Endothelial cell of umbilical vein (primary cell): Measurements from ENCODE around the gene COX7A2L.

Experiments
- EZH2 ChIP-seq: IDR thresholded peaks from 2 replicates; pipeline ENCODE4 v1.6.1; 2012; ENCODE audit warnings: borderline replicate concordance, low read depth, mild to moderate bottlenecking, moderate library complexity, low read length, inconsistent platforms; ENCODE audit not compliant: severe bottlenecking
- JUN ChIP-seq: IDR thresholded peaks from 2 replicates; pipeline ENCODE4 v1.6.1; 2011; ENCODE audit warnings: borderline replicate concordance, low read depth; ENCODE audit not compliant: insufficient read length, insufficient read depth
- MYC ChIP-seq: IDR thresholded peaks from one replicate; pipeline ENCODE4 v1.6.1; 2011; ENCODE audit warnings: mild to moderate bottlenecking, low read depth, low read length
- POLR2A ChIP-seq: IDR thresholded peaks from 2 replicates; pipeline ENCODE4 v1.6.1; 2012; ENCODE audit warnings: low read depth, mild to moderate bottlenecking, control low read depth, low read length
- TF ChIP-seq, protein P1 (sequence below), 2 donors: IDR thresholded peaks; 1 replicate in 1 of 2; 2 replicates in 1 of 2; pipeline ENCODE4 v1.5.1; 2011; ENCODE audit warnings: low read length in 2 of 2, mild to moderate bottlenecking in 2 of 2, moderate library complexity in 2 of 2, control low read depth in 1 of 2, inconsistent platforms in 1 of 2, low read depth in 1 of 2; ENCODE audit not compliant: insufficient read depth in 1 of 2; ENCODE audit errors: extremely low read depth in 1 of 2

DNA sequence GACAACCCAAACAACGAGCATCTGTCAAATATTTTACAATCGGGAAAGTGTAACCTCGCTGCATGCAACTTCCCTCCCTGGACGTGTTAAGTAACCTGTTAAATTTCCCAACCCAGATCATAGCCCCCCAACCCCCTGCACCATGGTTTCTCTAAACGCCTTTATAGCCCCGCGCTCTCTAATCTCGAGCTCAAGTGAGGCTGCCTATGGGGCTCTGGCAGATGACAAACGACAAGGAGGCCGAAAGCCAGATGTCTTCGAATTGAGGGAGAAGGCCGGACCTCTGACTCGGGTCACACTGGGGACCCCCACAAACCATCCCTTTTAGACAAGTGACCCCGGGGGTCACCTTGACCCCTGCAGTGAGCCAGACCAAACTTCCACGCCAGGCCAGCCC, 526 bp downstream of the COX7A2L start:
- TF ChIP-seq, protein P1, sequence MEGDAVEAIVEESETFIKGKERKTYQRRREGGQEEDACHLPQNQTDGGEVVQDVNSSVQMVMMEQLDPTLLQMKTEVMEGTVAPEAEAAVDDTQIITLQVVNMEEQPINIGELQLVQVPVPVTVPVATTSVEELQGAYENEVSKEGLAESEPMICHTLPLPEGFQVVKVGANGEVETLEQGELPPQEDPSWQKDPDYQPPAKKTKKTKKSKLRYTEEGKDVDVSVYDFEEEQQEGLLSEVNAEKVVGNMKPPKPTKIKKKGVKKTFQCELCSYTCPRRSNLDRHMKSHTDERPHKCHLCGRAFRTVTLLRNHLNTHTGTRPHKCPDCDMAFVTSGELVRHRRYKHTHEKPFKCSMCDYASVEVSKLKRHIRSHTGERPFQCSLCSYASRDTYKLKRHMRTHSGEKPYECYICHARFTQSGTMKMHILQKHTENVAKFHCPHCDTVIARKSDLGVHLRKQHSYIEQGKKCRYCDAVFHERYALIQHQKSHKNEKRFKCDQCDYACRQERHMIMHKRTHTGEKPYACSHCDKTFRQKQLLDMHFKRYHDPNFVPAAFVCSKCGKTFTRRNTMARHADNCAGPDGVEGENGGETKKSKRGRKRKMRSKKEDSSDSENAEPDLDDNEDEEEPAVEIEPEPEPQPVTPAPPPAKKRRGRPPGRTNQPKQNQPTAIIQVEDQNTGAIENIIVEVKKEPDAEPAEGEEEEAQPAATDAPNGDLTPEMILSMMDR (IDR thresholded peaks at IDR 0.05; ENCODE audit: extremely low read depth in 1 of 2, insufficient read depth in 1 of 2, low read depth in 1 of 2, low read length in 2 of 2): no peak
- TF ChIP-seq MYC: no peak
- TF ChIP-seq POLR2A: no peak
- no peak for TF ChIP-seq JUN
- no peak for TF ChIP-seq EZH2
